Brain microvascular endothelial cell (primary cell): ENCODE results near the gene BRIP1.
"Not testable (repeated sequence)": the region's sequence is repeated elsewhere in the genome, so short reads cannot be mapped to it uniquely, and the experiment has no call there.

Experiments
- DNase-seq: peaks from one replicate; pipeline ENCODE4 v3.0.0-alpha.2; 2020
- H3K27ac ChIP-seq: fragments of 250-450 bp; sonication (Bioruptor Pico); 2 replicates; pipeline ENCODE4 v1.5.1; 2020; ENCODE audit warnings: mild to moderate bottlenecking, moderate library complexity
- H3K27me3 ChIP-seq: fragments of 250-450 bp; sonication (Bioruptor Pico); replicated peaks from 2 replicates; pipeline ENCODE4 v1.5.1; 2020; ENCODE audit warnings: mild to moderate bottlenecking
- H3K36me3 ChIP-seq: fragments of 250-450 bp; sonication (Bioruptor Pico); replicated peaks from 2 replicates; pipeline ENCODE4 v1.5.1; 2020; ENCODE audit warnings: mild to moderate bottlenecking
- H3K4me3 ChIP-seq: 2 replicates; pipeline ENCODE4 v1.5.1; 2011; ENCODE audit warnings: low read depth, mild to moderate bottlenecking, control low read depth, low read length, moderate library complexity
- CTCF ChIP-seq: IDR thresholded peaks from 2 replicates; pipeline ENCODE4 v1.5.1; 2011; ENCODE audit warnings: low read depth, mild to moderate bottlenecking, moderate library complexity, low read length, control low read depth, inconsistent platforms; ENCODE audit errors: missing control alignments
- in situ Hi-C: cut with HindIII; loops from 2 replicates; pipeline ENCODE4 v1.10.0; 2017; ENCODE audit warnings: low sequenced_read_pairs, low pct_ligation_motif_present

The BRIP1 gene

GRCh38 chr17:61897548-61898180 lies 34.3 kb upstream of the BRIP1 start:
- no peak for TF ChIP-seq CTCF
- no peak overlapping the region for H3K4me3 ChIP-seq
- H3K27ac ChIP-seq: no peak overlapping the region
- peaks cover 2% of the 10 kb centered on the region for H3K36me3 ChIP-seq
- in situ Hi-C loops: no loop called here
- no peak for DNase-seq
- H3K27me3 ChIP-seq: no peaks in the 10 kb centered on the region

DNA sequence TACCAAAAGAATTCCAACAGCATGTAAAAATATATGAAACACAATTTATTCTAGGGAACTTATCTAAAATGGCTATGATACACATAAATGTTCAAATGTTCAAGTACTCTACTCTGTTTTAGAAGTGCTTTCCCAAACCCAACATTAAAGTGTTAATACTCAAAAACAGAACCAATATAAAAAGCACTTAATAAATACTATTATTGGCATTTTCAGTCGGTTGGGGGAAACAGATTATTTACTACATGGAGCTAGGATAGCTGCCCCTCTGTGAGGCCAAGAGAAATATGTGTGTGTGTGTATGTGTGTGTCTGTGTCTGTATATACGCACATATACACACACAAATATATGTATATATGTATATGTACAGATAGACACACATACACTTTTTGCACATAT lies 32.1 kb upstream of the BRIP1 start:
- Histone ChIP-seq H3K4me3 (no peak overlapping the region), H3K27me3 (no peaks in the 10 kb centered on the region), H3K27ac (no peak overlapping the region), H3K36me3 (peaks cover 2% of the 10 kb centered on the region)
- DNase-seq: no peak
- in situ Hi-C loops: no loop called here
- no peak for TF ChIP-seq CTCF

DNA sequence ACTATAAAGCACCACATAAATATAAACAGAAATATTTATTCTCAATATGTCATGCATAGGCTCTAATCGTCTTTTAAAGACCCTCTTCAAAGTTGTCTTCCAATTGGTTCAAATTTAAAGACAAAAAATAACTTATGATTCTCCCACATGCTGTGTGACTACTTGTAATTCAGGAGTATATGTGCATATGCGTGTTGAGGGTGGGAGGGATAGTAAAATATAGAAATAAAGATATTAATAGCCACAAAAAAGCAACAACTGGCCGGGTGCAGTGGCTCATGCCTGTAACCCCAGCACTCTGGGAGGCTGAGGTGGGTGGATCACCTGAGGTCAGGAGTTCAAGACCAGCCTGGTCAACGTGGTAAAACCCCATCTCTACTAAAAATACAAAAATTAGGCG lies 31.0 kb upstream of the BRIP1 start:
- DNase-seq, H3K36me3 ChIP-seq, H3K27ac ChIP-seq, in situ Hi-C loops, H3K4me3 ChIP-seq, H3K27me3 ChIP-seq: not testable (repeated sequence)

DNA sequence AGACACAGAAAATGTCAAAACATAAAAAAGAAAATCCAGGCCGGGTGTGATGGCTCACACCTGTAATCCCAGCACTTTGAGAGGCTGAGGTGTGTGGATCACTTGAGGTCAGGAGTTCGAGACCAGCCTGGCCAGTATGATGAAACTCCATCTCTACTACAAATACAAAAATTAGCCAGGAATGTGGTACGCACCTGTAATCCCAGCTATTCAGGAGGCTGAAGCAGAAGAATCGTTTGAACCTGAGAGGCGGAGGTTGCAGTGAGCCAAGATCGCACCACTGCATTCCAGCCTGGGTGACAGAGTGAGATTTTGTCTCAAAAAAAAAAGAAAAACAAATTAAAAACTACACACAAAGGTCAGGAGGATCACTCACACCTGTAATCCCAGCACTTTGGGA lies 24.4 kb upstream of the BRIP1 start:
- in situ Hi-C loops, H3K4me3 ChIP-seq, H3K36me3 ChIP-seq: not testable (repeated sequence)

GRCh38 chr17:61885865-61886264 lies 22.5 kb upstream of the BRIP1 start:
- H3K27me3 ChIP-seq, in situ Hi-C loops, H3K27ac ChIP-seq, H3K4me3 ChIP-seq: not testable (repeated sequence)
- peaks cover 10% of the 10 kb centered on the region for H3K36me3 ChIP-seq
- DNase-seq: peak; percentile 53

More for the DNA sequence above, 24.4 kb upstream of the BRIP1 start:
- DNase-seq, H3K27me3 ChIP-seq, H3K27ac ChIP-seq: not testable (repeated sequence)

GRCh38 chr17:61884864-61885263 lies 21.5 kb upstream of the BRIP1 start:
- Histone ChIP-seq H3K4me3 (no peak overlapping the region), H3K27me3 (no peaks in the 10 kb centered on the region), H3K36me3 (peaks cover 10% of the 10 kb centered on the region), H3K27ac (no peak overlapping the region)
- no peak for DNase-seq
- no peak for TF ChIP-seq CTCF
- in situ Hi-C loops: no loop called here

- Histone ChIP-seq H3K4me3 (no peak overlapping the region), H3K36me3 (peaks cover 5% of the 10 kb centered on the region), H3K27me3 (no peaks in the 10 kb centered on the region), H3K27ac (no peak overlapping the region)
- DNase-seq: no peak
- in situ Hi-C loops: no loop called here
- TF ChIP-seq CTCF: no peak
Measured at GRCh38 chr17:61880589-61881102, 17.3 kb upstream of the BRIP1 start.
